NAMALWA (cell line): Measurements from ENCODE around the gene OPCML.

Experiments
- DNase-seq: peaks from one replicate; pipeline ENCODE4 v3.0.0-alpha.2; 2015; ENCODE audit warnings: low spot score

OPCML gene

DNA sequence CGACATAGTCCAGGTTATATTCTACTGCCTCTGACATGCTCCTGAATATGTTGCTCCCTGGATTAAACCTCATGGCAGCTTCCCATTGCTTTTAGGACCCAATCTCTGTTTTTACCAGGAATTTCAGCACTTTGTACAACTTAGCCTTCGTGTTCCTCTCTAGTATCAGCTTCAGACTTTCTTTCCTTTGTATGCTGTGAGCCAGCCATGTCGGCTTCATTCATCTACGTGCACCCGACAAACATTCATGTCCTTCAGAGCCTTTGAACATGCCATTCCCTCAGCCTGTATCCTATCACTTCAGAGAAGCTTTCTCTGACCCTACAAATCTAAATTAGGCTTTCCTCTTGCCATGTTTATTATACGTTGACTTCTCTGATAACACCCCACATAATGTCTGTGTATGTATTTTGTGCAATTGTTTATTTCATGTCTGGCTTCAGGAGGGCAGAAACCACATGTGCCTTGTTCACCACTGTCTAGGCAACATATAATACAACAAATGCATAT, 743.4 kb downstream of the OPCML start:
- no peak for DNase-seq

DNA sequence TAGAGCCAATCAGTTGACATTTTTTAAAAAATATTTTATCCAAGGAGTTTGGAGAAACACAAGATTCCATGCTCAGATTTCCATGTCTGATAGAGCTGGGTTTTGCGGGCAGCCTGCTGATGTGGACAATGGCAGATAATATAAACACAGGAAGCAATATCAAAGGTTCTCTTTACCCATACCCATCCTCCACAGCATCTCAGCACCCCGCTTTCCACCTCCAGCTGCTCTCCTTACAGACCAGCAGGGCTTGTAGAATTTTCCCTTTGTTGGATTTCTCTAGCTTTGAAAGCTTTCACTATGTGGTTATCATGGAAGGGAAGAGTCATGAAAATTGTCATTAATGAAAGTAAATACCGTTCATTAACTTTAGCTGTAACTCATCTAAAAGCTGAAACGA, 746.4 kb downstream of the OPCML start:
- DNase-seq = no peak

DNA sequence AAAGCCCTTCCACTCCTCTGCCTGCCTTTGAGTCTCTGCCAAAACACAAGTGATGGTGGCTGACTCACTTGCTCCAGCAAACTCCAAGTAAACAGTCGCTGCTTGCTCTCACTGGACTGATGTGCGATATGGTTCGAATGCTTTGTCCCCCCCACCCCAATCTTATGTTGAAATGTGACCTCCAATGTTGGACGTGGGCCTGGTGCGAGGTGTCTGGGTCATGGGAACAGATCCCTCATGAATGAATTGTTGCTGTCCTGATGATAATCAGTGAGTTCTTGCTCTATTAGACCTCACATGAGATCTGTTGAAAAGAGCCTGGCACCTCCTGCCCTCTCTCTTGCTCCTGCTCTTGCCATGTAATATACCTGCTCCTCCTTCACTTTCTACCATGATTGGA, 747.9 kb downstream of the OPCML start:
- no peak for DNase-seq

DNA sequence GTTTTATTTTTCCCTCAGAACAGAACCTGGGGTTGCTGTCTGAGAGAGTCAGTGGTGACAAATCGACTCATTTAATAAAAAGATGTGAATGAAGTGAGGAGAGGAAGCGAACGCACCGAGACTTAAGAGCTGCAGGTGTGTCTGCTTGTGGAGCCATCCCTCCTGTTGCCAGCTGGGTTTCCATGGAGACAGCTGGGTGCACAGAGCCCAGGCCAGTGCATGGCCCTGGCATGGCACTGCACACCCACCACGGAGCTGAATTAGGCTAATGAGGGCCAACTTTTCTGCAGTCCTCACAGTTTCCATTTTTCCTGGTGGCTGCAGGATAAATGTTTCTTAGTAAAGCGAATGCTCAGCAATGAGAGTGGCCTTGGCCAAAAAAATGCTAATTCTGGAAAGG, 750.2 kb downstream of the OPCML start:
- no peak for DNase-seq

DNA sequence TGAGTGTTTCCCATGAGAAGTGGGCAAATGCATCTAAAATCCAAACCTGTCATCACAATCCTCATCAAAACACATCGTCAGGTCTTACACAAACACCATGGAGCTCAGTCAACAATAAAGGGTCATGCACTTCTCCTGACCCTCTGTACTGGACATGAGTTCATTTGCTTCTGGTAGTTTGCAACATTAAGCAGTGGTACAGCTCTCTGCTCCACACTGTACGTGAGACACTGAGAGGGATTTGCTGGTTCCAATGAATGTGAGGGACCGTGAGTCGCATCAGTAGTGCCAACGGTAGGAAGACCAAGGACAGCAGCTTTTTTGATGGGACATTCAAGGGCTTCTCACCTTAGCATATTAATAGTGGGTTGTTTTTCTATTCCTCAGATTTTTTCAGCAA, 752.3 kb downstream of the OPCML start:
- no peak for DNase-seq

DNA sequence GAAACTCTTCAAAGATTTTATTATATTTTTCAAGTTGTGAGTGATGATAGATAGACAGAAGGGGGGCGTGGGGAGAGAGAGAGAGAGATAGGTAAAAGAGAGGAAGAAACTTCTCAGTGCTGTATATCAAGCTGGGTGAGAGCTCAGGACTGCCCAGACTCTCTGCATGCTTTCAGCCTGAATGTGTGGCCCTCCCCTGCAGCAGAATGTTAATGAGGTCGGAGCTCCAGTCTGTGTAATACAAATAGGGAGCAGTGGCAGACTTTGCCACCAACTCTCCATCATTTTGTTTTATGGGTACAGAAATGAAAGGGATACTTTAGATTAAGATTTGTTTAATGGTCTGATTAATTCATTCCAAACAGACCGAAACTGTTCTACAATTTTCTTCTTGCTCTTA, 752.8 kb downstream of the OPCML start:
- no peak for DNase-seq

DNA sequence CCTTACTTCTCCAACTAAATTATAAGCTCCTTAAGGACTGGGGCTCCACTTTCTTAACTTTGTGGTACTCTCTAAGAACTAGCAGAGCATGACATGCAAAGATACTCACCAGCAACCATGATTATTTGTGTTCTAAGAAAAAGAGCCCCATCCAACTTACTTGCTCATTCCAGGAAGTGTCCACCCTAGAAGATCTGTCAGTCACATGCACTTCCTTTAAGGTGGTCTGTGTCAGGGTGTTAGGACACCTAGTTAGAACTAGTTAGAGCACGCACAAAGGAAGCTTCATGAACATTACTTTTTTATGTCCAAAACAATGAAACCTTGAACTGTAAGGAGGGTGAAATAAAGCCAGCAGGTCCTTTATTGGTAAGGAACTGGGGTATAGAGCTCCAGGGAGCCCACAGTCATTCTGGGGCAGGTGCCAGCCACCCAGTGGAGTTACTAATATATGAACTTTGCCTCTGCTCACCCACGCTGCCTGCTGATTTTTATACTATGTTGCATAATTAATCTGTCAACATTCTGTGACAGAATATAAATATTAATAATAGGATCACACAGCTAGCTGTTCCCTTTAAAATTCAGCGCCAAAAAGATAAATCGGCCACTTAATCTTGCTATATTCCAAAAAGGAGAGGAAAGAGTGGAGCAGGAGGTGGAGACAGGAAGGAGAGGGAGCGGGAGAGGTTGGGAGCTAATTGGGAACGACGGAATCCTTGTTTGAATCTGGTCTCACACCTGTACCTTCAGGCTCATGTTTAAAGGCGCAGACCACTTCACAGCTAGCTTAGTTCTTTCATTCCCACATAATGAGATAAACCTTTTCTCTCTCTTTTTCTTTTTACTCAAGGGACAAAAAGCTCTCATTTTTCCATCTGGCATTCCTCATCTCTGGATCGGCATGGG, 755.0 kb downstream of the OPCML start:
- no peak for DNase-seq

DNA sequence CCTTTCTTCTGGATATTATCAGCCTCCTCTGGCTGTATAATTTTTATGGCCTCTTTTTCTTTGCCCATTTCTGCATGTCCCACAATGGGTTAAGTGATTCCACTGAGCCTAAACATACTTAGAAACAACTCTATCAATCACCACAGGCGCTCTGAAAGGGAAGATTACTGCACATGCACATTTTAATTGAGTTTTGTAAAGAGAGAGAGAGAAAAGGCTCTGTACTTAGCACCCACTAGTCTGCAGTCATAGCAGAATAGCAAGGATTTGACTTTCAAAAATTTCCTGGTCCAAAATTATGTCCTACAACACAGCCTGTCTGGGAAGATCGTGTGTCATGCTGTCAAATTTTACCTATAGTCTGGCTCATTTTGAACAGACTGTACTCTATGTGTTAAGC, 758.5 kb downstream of the OPCML start:
- no peak for DNase-seq

DNA sequence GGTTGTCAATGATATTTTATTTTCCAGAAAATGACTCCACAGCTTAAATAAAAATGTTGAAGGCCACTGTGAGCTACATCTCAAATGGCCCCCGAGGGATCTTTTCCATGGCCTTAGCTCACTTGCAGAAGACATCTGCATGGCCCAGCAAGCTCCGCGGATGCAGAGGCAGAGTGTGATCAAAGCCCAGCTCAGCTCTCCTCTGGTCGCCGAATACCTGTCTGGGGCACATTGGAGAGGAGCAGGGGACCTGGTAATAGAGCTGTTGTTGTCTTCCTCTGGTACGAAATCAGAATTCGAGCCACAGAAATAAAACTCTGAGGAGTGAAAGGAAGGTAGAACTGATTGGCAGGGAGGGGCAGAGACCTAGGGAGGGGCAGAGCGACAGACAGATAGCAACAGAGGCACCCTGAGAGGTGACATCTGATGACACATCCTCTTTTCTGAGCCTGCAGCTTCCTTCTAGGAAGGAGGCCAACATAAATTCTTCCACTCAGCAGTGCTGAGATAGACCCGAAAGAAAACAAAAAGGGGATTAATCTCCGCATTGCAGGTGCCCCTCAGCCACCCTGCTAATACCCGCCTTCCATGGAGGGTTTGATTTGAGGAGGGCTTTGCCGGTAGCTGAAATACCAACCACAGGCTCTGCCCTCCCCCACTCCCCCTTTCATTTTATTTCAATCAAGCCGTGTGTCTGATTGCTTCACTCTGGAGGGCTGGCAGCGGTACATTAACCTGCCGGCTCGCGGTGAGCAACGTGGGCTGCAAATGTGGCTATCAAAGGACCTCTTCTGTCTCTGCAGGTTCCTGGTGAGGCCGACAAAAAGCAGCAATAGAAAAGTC, 759.4 kb downstream of the OPCML start:
- no peak for DNase-seq

DNA sequence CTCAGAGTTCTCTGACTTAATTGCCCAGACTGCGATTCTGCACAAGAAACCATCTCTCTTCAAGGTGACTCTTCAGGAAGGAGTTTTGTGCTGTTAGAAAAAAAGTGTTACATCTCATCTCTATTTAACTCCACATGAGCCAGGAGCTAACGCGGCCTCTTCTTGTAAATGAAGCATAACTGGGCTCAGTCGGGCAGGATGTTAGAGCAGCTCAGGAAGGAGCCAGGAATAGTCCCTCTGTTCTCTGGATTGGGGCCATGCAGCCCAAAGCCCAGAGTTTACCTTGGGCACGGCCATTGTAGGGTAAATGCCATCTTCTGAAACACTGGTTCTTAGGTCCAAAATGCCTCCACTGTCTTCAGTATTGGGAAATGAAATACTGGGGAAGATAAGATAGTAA, 760.6 kb downstream of the OPCML start:
- DNase-seq = no peak

DNA sequence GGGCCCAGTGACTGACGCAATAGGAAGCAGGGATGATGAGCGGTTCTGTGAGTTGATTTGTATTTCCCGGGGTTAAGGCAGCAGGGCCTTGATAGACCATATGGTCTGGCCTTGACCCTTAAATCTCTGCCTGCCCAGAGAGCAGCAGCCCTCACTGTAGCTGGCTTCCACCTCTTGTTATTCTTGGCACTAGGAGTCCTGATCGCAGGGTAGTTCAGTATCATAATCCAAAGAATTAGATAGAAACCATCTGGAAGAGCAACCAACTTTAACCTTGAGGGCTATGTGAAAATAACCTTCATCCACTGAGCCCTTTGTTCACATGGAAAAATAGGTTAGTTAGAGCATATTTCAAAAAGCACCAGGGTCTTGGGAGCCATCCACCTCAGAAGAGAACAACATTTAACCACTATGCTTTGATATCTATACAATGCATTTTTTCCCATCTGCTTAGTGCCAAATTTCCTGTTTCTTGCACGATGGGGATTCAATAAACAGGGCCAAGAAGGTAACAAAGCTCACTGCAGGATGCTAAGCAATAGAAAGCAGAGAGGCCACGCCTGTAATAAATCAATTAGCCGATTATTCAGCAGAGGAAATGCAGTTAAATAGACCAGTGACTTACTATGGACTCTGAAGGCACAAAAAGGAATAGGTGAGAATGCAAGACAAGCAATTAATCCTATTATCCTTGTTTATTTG, 761.3 kb downstream of the OPCML start:
- no peak for DNase-seq

DNA sequence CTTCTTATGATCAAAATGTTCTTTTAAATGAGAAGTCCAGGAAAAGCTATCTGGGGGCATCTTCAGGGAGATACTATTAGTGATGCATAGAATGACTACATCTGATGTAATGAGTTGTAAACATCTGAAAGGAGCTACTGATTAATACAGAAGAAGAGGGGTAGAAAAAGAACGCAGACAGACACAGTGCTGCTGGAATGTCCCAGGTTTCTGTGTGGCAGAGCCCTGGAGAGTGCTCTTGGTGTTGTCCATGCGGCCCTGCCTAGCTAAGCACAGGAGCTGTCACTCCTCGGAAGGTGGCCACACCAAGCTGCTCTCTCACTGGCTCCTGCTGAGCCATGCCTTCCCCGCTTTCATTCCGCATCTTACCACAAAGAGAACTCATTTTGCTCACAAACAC, 768.8 kb downstream of the OPCML start:
- DNase-seq = no peak

DNA sequence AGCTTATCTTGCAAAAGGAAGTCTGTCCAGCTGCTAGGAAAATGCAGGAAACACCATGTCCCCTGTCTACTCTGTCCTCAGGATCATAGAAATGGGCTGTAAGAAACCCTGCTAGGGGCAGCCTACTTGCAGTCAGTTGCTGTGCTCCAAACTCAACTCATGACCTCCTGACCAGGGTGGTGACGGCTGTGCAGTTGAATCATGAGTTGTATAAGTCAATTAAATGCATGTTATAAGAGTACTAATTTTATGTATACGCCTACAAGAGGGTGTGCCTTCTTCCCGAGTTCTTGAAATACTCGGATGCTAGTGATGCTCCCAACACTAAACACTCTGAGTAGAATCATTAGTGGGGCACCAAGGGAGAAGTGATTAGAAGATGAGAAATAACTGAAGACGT, 776.4 kb downstream of the OPCML start:
- no peak for DNase-seq

DNA sequence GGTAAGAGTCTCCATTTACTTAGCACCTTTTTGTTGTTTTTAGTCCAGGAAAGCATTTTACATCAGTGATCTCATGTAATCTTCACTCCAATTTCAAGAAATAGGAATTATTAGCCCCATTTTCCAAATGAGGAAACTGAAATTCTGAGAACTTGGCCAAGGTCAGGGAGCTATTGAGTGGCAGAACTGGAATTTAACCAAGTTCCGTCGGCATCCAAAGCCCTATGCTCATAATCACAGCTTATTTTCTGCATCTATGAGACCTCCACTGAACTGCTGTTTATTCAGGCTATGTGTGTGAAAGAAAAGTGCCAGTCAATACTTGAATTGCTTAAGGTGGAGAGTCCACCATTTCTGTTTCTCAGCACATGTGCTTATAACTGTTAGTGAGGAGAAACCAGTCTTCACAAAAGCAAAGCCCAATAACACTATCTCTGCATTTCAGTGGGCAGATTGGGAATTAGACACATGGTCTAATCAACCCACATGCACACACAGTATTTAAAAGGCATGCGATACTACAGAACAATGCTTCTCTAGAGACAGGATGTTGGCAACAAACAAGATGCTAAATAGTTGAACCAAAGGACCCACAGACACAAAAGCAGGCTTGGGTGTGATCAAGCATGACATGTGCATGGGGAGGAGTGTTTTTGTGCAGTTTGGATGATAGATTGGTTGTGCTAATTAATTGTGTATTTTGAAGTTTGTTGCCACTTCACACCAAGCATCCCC, 780.6 kb downstream of the OPCML start:
- no peak for DNase-seq

DNA sequence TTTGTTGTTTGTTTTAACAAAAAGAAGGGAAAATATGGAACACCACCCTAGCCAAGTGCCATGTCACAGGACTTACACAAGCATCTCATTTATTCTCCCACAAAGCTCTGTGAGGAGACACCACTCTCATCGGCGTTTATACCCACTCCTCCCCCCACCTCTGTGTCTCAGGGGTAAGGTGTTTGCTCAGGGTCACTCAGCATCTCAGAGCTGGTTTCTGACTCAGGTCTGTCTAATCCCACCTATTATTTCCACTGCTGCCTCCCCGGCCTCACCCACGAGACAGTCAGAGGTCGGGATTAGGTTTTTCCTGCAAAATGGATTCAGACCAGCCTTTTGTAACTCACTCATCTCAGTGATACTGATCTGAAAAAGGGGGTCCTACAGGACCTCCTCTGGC, 786.0 kb downstream of the OPCML start:
- no peak for DNase-seq

DNA sequence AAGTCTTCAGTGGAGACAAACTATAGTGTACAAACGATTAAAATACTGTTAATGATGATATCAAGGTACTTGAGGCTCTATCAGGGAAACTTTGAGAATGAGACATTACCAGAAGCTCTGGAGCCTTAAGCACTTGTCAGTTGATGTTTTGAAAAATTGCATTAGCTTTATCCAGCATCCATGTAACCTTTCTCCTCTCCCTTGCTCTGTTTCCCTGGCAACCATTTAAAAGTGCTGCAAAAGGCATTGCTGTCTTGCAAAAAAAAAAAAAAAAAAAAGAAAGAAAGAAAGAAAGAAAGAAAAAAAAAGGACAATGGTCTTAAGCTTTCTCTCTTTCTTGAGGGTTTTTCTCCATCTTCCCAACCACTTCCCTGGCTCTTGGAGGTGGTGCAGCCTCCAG, 787.0 kb downstream of the OPCML start:
- no peak for DNase-seq

DNA sequence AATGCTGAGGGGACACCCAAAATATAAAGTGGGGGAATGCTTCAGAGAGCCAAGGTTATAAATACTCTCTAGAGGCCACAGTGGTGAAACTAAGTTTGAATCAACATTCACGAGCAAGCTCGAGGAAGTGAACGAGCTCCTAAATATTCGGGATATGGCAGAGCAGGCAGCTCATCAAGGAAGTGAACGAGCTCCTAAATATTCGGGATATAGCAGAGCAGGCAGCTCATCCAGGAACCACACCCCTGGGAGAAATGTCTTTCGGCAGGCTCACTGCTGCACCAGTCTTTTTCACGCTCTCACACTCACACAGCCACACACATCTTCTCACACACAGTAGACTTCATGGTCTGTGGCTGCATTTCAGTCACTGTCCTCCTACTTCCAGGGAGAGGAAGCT, 787.5 kb downstream of the OPCML start:
- no peak for DNase-seq

DNA sequence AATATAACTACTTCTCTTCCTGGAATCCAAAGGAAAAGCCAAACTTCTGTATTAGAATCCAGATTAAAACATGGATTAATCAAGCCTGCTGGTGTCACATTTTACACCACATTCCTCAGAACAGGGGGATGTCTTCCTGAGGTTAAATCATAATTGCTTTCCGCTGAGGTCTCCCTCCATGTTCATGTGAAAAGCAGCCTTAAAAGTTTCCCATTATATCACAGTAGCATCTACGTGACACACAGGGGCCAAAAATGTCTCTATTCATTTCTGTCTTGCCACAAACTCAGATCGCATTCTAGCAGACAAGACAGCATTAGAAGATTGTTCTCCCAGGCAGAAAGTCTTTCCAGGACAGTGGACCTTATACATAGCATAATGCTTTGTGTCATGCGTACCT, 788.7 kb downstream of the OPCML start:
- DNase-seq = no peak

DNA sequence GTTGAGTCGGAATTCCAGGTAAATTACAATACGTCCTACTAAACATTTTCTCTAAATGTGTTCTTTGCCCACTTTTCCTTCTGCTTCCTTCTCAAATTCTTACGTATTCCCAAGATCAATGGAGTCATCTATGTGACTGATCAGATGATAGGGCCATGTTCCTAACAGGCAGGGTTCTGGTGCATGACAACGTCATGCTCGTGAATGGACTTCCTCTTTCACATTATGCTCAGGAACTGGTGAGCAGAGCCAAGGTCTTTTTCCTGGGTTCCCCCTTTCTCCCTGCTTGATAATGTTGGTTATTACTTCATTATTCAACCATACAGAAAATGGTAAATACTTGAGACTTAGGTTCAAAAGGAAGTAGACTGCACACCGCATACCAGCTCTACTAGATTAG, 789.4 kb downstream of the OPCML start:
- no peak for DNase-seq

DNA sequence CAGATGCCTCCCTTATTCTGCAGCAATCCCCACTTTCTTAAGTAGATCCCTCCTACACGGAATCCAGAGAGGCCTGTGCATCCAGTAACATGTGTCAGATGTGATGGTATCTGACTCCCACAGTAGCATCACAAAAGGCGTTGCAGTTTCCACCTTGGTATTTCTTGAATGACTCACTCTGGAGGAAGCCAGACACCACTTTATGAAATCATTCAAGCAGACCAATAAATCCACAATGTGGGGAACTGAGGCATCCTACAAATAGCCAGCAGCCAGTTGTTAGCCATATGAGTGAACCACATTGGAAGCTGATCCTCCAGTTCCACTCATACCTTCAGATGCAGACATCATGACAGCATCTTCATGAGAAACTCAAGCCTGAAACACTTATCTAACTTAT, 798.1 kb downstream of the OPCML start:
- no peak for DNase-seq

DNA sequence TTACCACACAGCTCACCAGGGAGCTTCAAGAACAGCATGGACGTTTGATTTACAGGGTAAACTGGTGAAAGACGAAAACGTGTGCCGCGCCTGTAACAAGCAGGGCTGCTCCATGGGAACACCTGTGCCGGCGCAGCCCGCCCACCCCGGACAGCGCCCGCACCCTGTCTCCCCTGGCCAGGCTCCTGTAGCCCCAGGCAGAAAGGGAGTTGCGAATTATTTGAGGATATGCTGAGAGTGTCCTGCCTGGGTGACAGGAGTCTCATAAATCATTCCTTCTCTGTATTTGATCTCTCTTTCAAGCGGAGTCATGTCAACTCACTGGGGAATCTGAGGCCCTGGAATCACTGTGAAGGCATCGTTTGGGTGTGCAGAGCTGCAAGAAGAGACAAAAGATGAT, 804.3 kb downstream of the OPCML start:
- DNase-seq = no peak

DNA sequence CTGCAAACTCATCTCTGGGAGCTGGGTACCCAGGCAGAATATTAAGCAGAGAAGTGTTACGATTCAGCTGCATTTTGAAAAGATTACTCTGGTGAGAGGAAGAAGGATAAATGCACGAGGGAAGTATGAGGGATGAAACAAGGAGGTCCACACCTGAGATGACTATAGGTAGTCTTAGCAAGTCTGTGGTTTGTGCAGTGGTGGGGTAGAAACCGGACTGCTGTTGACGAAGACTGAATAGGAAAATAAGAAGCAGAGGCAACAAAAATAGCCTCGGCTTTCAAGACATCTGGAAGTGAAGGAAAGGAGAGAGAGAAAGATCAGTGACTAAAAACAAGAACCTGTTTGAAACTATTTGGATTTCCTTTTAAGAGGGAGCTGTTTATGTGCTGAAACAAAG, 810.8 kb downstream of the OPCML start:
- DNase-seq = no peak
